ENCODE results near the gene HEPN1.

- TF ChIP-seq EZH2 (IDR thresholded peaks at IDR 0.05; ENCODE audit: insufficient read depth, low read length) (no peak), CTCF (IDR thresholded peaks at IDR 0.05; ENCODE audit: insufficient read depth, low read depth, low read length) (no peak)
Observed at GRCh38 chr11:124892146-124892545, 26.9 kb upstream of the HEPN1 start.
